ENCODE data around the gene TOPBP1.
"Not testable (repeated sequence)": the region's sequence is repeated elsewhere in the genome, so short reads cannot be mapped to it uniquely, and the experiment has no call there.

- not testable (repeated sequence) for TF ChIP-seq CTCF (IDR thresholded peaks at IDR 0.05); POLR2AphosphoS5 (IDR thresholded peaks at IDR 0.05); EP300 (IDR thresholded peaks at IDR 0.05); POLR2A (IDR thresholded peaks at IDR 0.05; ENCODE audit: low read depth)
Observed at GRCh38 chr3:133677993-133678392, 16.3 kb upstream of the TOPBP1 start.

All from esophagus muscularis mucosa (tissue), 4 donors.